Lower leg skin (tissue), 4 donors: ENCODE data around the gene YPEL5. TPM values are rescaled to one million over a fixed set of nuclear protein-coding genes. Genes with fewer than 3 reads are reported as not detected.
"Not testable (repeated sequence)": the region's sequence is repeated elsewhere in the genome, so short reads cannot be mapped to it uniquely, and the experiment has no call there.

Experiments
- DNase-seq, 2 donors: peaks; one replicate each; pipeline ENCODE4 v3.0.0-alpha.2; 2019; ENCODE audit warnings: low spot score in 2 of 2
- H3K4me3 ChIP-seq: fragments of 200-600 bp; sonication (generic); 2 replicates; pipeline ENCODE4 v1.5.1; 2017; ENCODE audit warnings: mild to moderate bottlenecking, low read depth; ENCODE audit not compliant: poor library complexity, severe bottlenecking
- POLR2A ChIP-seq, 2 donors: fragments of 450-650 bp; IDR thresholded peaks; one replicate each; pipeline ENCODE4 v1.6.1; 2016 to 2017; ENCODE audit warnings: antibody characterized with exemption in 2 of 2, mild to moderate bottlenecking in 1 of 2, moderate library complexity in 1 of 2
- WGBS, 2 donors: methylation state at CpG; one replicate each; pipeline ENCODE4 v1.1.5; 2018; 5-methylcytosine and 5-hydroxymethylcytosine counted together
- intact Hi-C: fragments of 100-400 bp; cut with DNase I; formaldehyde crosslinking; loops from one replicate; pipeline ENCODE4 v1.15.0; 2023; ENCODE audit warnings: low total_unique reads
- total RNA-seq, 4 donors: library from RNA; depleted of rRNA; stranded (reverse); fragments of >200 nt; gene quantifications; one replicate each; pipeline ENCODE4 v1.1.0, GENCODE V29; 2016
- TF ChIP-seq, protein P1 (sequence below), 3 donors: fragments of 450-650 bp; IDR thresholded peaks; one replicate each; pipeline ENCODE4 v1.5.1; 2016; ENCODE audit warnings: antibody characterized with exemption in 3 of 3, mild to moderate bottlenecking in 3 of 3, moderate library complexity in 2 of 3

Gene YPEL5
- total RNA-seq: 100 to 1,000 TPM in 1 of 4 donors, 10 to 100 TPM in 3; 75.3 to 108 (median 84.3) TPM

GRCh38 chr2:30146337-30147195, at the start of gene YPEL5:
YPEL5 (plus strand) TSS chr2:30147007; CDS start chr2:30156652, 9,645 bp downstream.
- H3K4me3 ChIP-seq: peak within 1 kb of the TSS; percentile 94
- intact Hi-C loops: no loop called here
- TF ChIP-seq, protein P1, sequence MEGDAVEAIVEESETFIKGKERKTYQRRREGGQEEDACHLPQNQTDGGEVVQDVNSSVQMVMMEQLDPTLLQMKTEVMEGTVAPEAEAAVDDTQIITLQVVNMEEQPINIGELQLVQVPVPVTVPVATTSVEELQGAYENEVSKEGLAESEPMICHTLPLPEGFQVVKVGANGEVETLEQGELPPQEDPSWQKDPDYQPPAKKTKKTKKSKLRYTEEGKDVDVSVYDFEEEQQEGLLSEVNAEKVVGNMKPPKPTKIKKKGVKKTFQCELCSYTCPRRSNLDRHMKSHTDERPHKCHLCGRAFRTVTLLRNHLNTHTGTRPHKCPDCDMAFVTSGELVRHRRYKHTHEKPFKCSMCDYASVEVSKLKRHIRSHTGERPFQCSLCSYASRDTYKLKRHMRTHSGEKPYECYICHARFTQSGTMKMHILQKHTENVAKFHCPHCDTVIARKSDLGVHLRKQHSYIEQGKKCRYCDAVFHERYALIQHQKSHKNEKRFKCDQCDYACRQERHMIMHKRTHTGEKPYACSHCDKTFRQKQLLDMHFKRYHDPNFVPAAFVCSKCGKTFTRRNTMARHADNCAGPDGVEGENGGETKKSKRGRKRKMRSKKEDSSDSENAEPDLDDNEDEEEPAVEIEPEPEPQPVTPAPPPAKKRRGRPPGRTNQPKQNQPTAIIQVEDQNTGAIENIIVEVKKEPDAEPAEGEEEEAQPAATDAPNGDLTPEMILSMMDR (IDR thresholded peaks at IDR 0.05): no peak
- TF ChIP-seq POLR2A (IDR thresholded peaks at IDR 0.05): peak in 1 of 2 donors; percentile 76
- DNase-seq: peak; percentile 99 to 100
- WGBS, 2 donors: 0 to 1% methylated on average over 44 to 59 of the region's 63 CpGs

- 75 to 77% methylated on average over 10 of the region's 10 CpGs for WGBS, 2 donors
- DNase-seq: peak in 1 of 2 donors; percentile 63
- no peak for TF ChIP-seq POLR2A (IDR thresholded peaks at IDR 0.05)
- TF ChIP-seq, protein P1 (IDR thresholded peaks at IDR 0.05): no peak
- intact Hi-C loops: no loop called here
- no peak overlapping the region for H3K4me3 ChIP-seq
Observed at GRCh38 chr2:30098266-30099005, 48.4 kb upstream of the YPEL5 start.

GRCh38 chr2:30099366-30099765, 47.4 kb upstream of the YPEL5 start:
- intact Hi-C loops, H3K4me3 ChIP-seq: not testable (repeated sequence)
- 64 to 95% methylated on average over 1 of the region's 1 CpG for WGBS, 2 donors
- peak in 1 of 2 donors; percentile 13 for DNase-seq

GRCh38 chr2:30100691-30101090, 46.1 kb upstream of the YPEL5 start:
- H3K4me3 ChIP-seq, DNase-seq, intact Hi-C loops: not testable (repeated sequence)
- 84 to 85% methylated on average over 3 of the region's 3 CpGs for WGBS, 2 donors

DNA sequence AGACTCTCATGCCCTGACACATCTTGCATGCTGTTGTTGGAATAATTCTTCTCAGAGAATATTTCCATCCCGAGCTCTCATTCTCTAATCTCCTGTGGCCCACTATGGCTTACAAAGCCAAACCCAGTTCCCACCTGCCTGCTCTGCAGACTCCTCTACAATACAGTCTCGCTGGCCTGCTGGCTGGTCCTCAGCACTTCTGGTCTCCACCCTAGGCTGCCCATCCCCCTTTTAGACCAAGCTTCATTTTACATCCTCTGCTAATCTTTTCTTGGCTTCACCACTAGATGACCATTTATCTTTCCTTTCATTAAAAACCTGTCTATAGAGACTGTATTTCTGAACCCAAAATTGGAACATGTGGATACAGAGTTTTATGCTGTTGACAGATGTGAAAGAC, 42.5 kb upstream of the YPEL5 start:
- no peak overlapping the region for H3K4me3 ChIP-seq
- TF ChIP-seq POLR2A (IDR thresholded peaks at IDR 0.05): no peak
- TF ChIP-seq, protein P1 (IDR thresholded peaks at IDR 0.05): no peak
- 57 to 69% methylated on average over 2 of the region's 2 CpGs for WGBS, 2 donors
- intact Hi-C loops: no loop called here
- peak in 1 of 2 donors; percentile 32 for DNase-seq

DNA sequence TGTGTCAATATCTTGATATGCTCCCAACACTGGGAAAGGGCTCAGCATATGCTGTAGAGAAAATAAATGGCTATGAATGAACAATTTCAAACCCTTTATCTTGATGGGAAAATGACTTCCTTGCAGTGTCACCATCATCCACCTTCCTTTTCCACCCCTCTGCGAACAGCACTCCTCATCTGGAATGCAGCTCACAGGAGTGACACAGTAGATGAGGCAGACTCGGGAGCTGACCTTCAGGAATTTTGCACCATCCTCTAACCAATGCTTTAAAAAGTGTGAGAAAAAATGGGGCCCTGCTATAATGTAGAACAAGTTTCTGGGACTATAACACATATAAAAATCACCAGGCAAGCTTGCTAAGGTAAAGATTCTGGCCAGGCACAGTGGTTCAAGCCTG, 41.3 kb upstream of the YPEL5 start:
- peak in 1 of 2 donors; percentile 9 for DNase-seq
- WGBS, 2 donors: 79 to 80% methylated on average over 2 of the region's 2 CpGs
- intact Hi-C loops: no loop called here
- no peak overlapping the region for H3K4me3 ChIP-seq
- no peak for TF ChIP-seq POLR2A (IDR thresholded peaks at IDR 0.05)

GRCh38 chr2:30106543-30106942, 40.3 kb upstream of the YPEL5 start:
- TF ChIP-seq, protein P1 (IDR thresholded peaks at IDR 0.05): no peak
- intact Hi-C loops: no loop called here
- no peak overlapping the region for H3K4me3 ChIP-seq
- DNase-seq: no peak
- 85 to 86% methylated on average over 9 of the region's 9 CpGs for WGBS, 2 donors
